ENCODE data around the gene PAQR9. TPM values are rescaled to one million over a fixed set of nuclear protein-coding genes. Genes with fewer than 3 reads are reported as not detected.

The PAQR9 gene
- total and polyA plus RNA-seq, 9 of the 15 experiments (the other 6 are each of a cell fraction or from before 2014, with no cell fraction given): 0.04 to 0.58 (median 0.22) TPM

- TF ChIP-seq BRCA1 (IDR thresholded peaks at IDR 0.05) (no peak), BRCA1 (CRISPR knock-in tag; IDR thresholded peaks at IDR 0.05) (no peak), MGA (IDR thresholded peaks at IDR 0.05) (peak; percentile 58; the same call in 1 of the 2 replicates), CC2D1A (IDR thresholded peaks at IDR 0.05) (peak; percentile 84; the same call in 1 of the 2 replicates), EP400 (IDR thresholded peaks at IDR 0.05) (peak; percentile 67), ZMIZ1 (IDR thresholded peaks at IDR 0.05; ENCODE audit: low read depth in 2 of 2, low read length in 2 of 2) (peak in 1 of 2 experiments; percentile 77; a peak in 1 of 4 replicates), TRIM24 (IDR thresholded peaks at IDR 0.05) (peak; percentile 86 to 94), BRD9 (IDR thresholded peaks at IDR 0.05; ENCODE audit: low read depth, partially characterized antibody) (peak; percentile 47), SREBF2 (CRISPR knock-in tag; IDR thresholded peaks at IDR 0.05) (no peak), SRF (CRISPR knock-in tag; IDR thresholded peaks at IDR 0.05) (peak in 1 of 2 experiments; percentile 69; a peak in 1 of 4 replicates), DPF2 (IDR thresholded peaks at IDR 0.05) (peak; percentile 97), SPI1 (IDR thresholded peaks at IDR 0.05; ENCODE audit: borderline replicate concordance, low read depth, low read length) (peak; percentile 88), ZNF316 (IDR thresholded peaks at IDR 0.05) (peak; percentile 92), LCOR (CRISPR knock-in tag; IDR thresholded peaks at IDR 0.05) (peak; percentile 29; the same call in 1 of the 2 replicates)
Observed at GRCh38 chr3:142976621-142977398, 13.3 kb upstream of the PAQR9 start (continued).

All from K562 (cell line).